Measurements from ENCODE around the gene PNPLA3.

- TF ChIP-seq, protein P1, sequence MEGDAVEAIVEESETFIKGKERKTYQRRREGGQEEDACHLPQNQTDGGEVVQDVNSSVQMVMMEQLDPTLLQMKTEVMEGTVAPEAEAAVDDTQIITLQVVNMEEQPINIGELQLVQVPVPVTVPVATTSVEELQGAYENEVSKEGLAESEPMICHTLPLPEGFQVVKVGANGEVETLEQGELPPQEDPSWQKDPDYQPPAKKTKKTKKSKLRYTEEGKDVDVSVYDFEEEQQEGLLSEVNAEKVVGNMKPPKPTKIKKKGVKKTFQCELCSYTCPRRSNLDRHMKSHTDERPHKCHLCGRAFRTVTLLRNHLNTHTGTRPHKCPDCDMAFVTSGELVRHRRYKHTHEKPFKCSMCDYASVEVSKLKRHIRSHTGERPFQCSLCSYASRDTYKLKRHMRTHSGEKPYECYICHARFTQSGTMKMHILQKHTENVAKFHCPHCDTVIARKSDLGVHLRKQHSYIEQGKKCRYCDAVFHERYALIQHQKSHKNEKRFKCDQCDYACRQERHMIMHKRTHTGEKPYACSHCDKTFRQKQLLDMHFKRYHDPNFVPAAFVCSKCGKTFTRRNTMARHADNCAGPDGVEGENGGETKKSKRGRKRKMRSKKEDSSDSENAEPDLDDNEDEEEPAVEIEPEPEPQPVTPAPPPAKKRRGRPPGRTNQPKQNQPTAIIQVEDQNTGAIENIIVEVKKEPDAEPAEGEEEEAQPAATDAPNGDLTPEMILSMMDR (IDR thresholded peaks at IDR 0.05) = no peak
- TF ChIP-seq POLR2A (IDR thresholded peaks at IDR 0.05) (no peak), EP300 (IDR thresholded peaks at IDR 0.05) (no peak)
Measured at GRCh38 chr22:43991316-43992020, 67.9 kb downstream of the PNPLA3 start.
